HG03097 (cell line): Measurements from ENCODE around the gene SLC30A1.
"Not testable (repeated sequence)": the region's sequence is repeated elsewhere in the genome, so short reads cannot be mapped to it uniquely, and the experiment has no call there.

ENCODE experiments used
- ATAC-seq: cut with Tn5 transposase; IDR thresholded peaks from one replicate; pipeline ENCODE4 v1.9.1; 2021; ENCODE audit not compliant: unreplicated experiment, low FRiP score

Gene SLC30A1

DNA sequence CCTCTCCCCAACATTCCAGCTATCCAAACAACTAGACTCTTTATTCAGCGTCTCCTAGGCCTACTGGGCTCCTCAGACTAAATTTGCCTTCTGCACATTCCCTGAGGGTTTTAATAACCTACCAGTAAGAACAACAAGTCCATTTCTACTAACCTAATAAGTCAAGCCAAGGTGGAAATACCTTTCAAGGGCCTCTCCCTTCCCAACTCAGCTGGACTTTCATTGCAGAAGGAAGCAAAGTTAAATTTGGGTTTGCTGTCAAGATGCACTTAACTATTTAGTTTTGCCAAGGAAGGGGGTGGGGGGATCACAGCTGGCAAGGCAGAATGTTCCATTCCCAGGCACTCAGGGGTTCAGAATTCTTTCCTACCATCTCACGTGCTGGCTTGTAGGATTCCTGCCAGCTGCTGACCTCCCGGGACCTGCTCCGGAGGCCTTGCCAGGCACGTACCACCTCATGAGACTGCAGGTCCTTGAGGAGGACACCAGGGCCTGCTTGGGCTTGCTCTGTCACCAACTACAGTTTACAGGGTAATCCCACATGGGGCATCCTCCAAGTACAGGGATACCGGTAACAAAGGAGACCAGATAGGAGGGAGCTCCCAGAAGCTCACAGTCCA lies 29.8 kb downstream of the SLC30A1 start:
- ATAC-seq: no peak

- no peak for ATAC-seq
Measured at GRCh38 chr1:211548321-211549091, 30.5 kb downstream of the SLC30A1 start.

- ATAC-seq: no peak
Measured at GRCh38 chr1:211547710-211548109, 31.3 kb downstream of the SLC30A1 start.

DNA sequence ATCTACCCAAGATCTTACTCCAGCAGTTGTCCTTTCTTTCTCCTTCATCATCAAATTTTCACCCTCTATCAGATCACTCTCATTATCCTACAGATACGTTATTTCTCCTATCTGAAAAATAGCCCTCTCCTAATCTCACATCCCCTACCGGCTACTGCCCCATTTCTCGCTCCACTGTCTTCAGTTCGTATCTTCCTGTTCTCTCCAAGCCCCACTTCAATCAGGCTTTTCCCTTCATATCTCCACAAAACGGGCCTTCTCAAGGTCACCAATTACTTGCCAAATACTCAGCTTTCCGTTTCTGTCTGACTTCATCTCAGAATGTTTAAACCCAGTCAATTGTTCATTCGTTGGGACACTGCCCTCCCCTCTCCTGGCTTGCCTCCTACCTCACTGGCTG lies 32.4 kb downstream of the SLC30A1 start:
- no peak for ATAC-seq

- ATAC-seq: no peak
Measured at GRCh38 chr1:211543025-211543424, 35.9 kb downstream of the SLC30A1 start.

DNA sequence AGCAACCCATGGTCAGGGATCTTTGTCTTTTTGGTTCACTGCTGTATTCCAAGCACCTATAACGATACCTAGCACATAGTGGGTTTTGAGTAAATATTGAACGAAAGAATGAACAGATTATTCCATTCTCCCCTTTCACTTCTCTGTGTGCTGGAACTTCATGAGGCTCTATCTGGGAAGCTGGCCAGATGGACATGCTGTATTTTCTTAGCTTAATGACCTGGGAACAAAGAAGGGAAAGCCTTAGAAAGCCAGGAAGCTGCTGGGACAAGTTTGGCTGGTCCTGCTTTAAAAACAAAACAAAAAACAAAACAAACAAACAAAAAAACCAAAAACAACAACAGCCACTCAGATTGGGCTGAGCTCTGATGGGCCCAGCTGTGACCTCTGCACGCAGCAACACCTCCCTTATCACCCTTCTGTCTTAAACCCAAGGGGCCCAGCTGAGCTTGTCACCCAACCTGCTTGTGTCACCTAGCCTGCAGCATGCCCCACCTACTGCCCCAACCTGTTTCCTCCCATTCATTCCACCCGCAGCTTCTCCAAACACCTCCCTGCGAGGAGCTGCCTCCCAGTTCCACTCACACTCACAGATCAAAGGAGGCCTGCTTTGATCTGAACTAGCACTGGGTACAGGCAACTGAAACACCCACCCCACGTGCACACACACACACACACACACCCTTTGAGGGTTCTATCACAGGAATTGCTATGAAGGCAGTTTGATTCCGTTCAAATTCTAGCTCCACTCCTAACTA lies 37.1 kb downstream of the SLC30A1 start:
- no peak for ATAC-seq

DNA sequence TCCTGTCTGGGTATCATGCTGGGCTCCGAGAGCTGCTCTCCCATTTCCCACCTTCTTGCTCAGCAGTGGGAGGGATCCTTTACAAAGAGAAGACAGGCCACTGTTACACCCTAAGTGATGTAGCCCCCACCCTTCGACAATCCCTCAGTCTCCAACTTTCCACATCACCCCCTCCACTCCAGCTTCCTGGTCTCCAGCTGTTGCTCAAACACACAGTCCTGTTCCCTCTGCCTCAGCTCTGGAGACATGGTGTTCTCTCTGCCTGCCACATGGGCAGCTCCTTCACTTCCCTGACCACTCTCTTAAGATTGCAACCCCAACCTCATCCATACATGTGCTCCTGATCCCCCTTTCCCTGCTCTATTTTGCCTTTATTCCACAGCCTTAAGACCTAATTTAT lies 37.7 kb downstream of the SLC30A1 start:
- ATAC-seq: no peak

- not testable (repeated sequence) for ATAC-seq
Measured at GRCh38 chr1:211540824-211541223, 38.1 kb downstream of the SLC30A1 start.

GRCh38 chr1:211538287-211538686 lies 40.7 kb downstream of the SLC30A1 start:
- ATAC-seq: no peak

GRCh38 chr1:211537253-211537652 lies 41.7 kb downstream of the SLC30A1 start:
- no peak for ATAC-seq

DNA sequence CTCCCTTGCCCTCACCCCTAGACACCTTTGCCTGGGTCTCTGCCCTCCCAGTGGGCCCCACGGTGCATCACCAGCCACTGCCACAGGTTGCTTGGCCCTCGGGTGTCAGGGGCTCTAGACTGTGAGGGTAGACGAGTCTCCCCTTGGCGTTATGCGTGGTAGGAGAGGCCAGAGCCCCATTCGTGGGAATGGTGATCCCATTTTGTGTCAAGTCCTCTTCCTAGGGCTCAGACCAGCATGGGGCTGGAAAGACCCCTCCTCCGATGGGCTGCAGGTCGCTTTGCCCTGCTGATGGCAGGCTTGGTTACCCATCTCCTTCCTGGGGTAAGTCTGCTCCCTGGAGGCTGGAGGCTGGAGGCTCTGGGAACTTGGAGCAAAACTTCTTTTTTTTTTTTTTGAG lies 42.4 kb downstream of the SLC30A1 start:
- no peak for ATAC-seq

DNA sequence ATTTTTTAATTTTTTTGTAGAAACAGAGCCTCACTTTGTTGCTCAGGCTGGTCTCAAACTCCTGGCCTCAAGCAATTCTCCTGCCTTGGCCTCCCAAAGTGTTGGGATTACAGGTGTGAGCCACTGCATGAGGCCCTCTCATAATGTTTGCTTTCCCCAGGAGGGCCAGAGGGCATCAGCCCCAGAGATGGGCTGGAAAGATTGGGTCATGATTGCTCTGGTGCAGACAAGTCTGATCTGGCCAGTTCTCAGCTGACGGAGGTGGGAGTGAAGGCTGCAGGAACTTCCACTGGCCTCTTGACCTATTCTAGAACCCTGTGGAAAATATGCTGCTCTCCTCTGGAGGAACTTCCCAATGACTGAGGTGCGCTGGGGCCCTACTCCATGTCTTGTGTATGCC lies 43.6 kb downstream of the SLC30A1 start:
- ATAC-seq: no peak

DNA sequence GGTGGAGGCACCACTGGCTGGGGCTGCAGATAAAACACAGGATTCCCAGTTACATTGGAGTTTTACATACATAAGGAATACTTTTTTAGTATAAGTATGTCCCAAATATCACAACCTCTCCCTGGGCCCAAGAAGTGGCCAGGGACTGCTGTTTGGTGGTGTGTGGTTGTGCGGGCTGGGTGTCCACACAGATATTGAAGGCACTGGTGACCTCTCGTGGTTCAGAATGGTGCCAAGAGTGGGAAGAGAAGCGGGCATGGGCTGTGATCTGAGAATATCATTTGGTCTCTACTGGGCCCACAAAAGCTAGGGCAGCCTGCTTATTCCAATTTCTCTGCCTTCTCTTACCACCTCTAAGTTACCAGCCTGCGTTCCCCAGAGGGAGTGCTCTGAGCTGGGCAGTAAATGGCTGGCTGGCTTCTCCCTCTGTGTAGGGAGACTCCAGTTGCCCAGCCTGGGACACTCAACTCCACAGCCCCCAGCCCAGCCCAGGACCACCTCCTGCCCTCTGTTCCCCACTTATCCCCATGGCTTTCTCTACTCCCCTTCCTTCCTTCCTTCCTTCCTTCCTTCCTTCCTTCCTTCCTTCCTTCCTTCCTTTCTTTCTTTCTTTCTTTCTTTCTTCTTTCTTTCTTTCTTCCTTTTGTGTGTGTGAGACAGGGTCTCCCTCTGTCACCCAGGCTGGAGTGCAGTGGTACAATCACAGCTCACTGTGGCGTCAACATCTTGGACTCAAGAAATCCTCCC lies 44.2 kb downstream of the SLC30A1 start:
- no peak for ATAC-seq

- no peak for ATAC-seq
Measured at GRCh38 chr1:211532088-211532444, 46.9 kb downstream of the SLC30A1 start.

DNA sequence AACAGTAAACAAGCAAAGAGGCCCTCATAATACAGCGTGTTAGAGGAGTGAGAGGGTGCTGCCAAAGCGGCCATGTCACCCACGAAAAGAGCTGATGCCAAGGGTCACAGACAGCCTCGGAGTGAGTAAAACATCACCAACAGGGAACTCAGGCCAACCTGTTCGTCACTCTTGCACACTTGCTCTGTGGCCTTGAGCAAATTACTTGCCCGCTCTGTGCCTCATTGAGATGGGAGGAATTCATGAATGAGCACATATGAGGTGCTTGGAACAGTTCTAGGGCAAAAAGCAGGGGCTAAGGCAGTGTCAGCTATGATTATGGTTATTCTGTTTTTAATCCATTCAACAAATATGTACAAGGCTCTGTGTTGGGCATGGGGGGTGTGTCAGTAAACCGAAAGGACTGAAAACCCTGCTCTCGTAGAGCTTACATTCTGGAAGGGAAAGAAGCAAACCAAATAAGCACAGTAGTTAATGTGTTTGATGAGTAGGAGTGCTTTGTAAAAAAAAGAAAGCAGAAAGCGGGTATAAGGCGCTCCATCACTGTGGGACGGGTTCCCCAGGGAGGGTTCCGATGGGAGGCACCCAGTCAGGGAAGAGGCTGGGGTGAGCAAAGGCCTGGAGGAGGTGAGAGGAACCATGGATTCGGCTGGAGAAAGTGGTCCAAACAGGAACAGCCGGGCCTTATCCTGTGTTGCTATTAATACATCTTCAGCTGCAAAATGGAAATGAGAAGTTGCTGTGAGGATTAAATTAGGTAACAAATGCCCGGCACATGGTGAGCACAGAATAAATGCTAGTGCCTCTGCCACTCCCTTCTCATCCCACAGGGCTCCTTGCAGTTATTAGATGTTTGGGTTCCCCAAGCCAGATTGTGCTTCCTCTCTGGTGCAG lies 47.5 kb downstream of the SLC30A1 start:
- ATAC-seq: no peak

DNA sequence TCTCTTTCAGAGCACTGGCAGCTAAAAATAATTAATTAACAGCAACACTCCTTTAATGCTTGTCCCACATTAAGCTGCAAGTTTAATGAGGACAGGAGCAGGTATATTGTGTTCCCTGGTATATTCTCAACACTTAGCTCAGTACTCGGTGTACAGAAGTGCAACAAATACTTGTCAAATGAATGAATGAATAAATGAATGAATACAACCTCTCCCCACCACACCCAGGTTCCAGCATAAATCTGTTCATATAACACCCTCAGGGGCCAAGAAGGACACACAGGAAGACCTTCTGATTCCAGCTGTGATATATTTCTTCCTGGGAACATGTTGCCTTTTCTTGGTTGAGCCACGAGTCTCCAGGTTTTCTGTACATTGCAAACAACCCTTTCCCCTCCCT lies 48.9 kb downstream of the SLC30A1 start:
- no peak for ATAC-seq

GRCh38 chr1:211529453-211529852 lies 49.5 kb downstream of the SLC30A1 start:
- no peak for ATAC-seq

DNA sequence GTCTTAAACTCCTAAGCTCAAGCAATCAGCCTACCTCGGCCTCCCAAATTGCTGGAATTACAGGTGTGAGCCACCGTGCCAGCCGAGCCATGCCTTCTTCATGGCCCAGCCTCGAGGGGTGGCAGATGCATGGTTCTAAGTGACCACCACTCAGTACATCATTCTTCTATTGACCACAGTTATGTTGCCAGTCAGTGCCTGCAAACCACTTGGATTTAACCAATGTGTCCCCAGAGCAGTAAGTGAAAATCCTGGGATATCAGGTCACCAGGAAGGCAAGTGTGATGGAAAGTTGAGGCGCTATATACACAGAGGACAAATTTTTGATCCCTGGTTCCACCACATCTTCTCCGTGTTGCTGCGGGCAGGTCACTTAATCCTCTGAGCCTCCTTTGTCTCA lies 50.0 kb downstream of the SLC30A1 start:
- ATAC-seq: no peak

DNA sequence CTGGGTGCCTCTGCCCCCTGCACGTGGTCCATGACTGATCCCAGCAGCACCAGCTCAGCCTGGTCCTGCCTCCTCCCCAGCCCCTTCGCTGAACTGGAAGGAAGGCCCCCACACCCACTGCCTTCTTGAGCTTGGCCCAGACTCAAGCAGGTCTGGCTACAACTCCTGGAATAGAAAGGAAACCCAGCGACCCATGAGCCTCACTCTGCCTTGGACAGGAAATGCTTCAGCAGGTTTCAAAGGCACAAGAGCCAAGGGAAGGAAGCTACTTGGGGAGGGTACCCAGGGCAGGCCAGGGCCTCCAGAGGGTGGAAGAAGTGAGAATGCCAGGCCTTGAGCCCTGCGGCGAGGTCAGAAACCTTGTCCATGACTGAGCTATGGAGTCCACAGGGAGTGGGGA lies 51.1 kb downstream of the SLC30A1 start:
- ATAC-seq: no peak

DNA sequence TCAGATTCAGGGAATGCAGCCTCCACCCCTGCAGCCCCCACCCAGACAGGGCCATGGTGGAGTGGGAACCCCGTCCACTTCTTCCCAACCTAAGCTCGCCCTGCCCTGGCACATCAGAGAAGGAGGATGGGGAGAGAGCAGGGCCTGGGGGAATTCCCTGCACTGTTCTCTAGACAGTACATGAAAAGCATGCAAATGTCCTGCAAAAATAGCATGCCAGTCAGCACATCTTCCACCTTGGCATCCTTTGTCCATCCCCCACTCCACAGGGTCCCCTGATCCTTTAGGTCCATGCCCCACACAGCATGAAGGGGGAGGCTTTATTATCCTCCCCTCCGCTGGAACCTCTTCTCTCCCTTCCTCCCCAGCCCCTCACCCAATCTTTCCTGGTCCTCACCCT lies 52.0 kb downstream of the SLC30A1 start:
- ATAC-seq: no peak
